SU-DHL-6 (cell line): ENCODE measurements around the gene PTPRE.

Experiments used
- H2AFZ ChIP-seq: fragments of 200-600 bp; sonication (generic); 2 replicates; pipeline ENCODE4 v1.6.1; 2014; ENCODE audit warnings: low read depth, mild to moderate bottlenecking, moderate library complexity, mixed read lengths, antibody characterized with exemption, low read length; ENCODE audit not compliant: severe bottlenecking
- H3F3A ChIP-seq: fragments of 200-600 bp; shearing (Covaris generic); 2 replicates; pipeline ENCODE4 v1.6.0; 2016; ENCODE audit warnings: antibody characterized with exemption, mild to moderate bottlenecking; ENCODE audit not compliant: insufficient read depth
- H3K27ac ChIP-seq: fragments of 200-600 bp; sonication (generic); 2 replicates; pipeline ENCODE4 v1.5.1; 2016; ENCODE audit warnings: low read depth, mild to moderate bottlenecking, low read length, moderate library complexity, mixed read lengths
- H3K27me3 ChIP-seq: fragments of 200-600 bp; sonication (generic), shearing (Covaris generic); 2 replicates; pipeline ENCODE4 v1.6.0; 2014; ENCODE audit warnings: mild to moderate bottlenecking, low read length
- H3K36me3 ChIP-seq: fragments of 200-600 bp; sonication (generic); 2 replicates; pipeline ENCODE4 v1.6.1; 2014; ENCODE audit warnings: mild to moderate bottlenecking, low read length, mixed read lengths
- H3K4me2 ChIP-seq: fragments of 300-600, 200-600 bp; shearing (Covaris generic), sonication (generic); 2 replicates; pipeline ENCODE4 v1.6.0; 2014; ENCODE audit warnings: low read length, low read depth, mild to moderate bottlenecking; ENCODE audit not compliant: poor library complexity, severe bottlenecking
- H3K4me3 ChIP-seq: fragments of 200-600 bp; sonication (generic); 2 replicates; pipeline ENCODE4 v1.5.1; 2014; ENCODE audit warnings: antibody characterized with exemption, low read length, mild to moderate bottlenecking, mixed read lengths; ENCODE audit not compliant: insufficient read depth, poor library complexity, severe bottlenecking
- H3K79me2 ChIP-seq: fragments of 200-600 bp; sonication (generic); 2 replicates; pipeline ENCODE4 v1.6.1; 2014; ENCODE audit warnings: mild to moderate bottlenecking, low read length, moderate library complexity; ENCODE audit not compliant: insufficient read depth
- H3K9ac ChIP-seq: fragments of 200-600 bp; sonication (generic); 2 replicates; pipeline ENCODE4 v1.7.0; 2014; ENCODE audit warnings: mild to moderate bottlenecking, low read length
- H3K9me2 ChIP-seq: fragments of 200-600 bp; sonication (generic); replicated peaks from 2 replicates; pipeline ENCODE4 v1.6.1; 2014; ENCODE audit warnings: low read length; ENCODE audit not compliant: insufficient read depth
- H3K9me3 ChIP-seq: fragments of 200-600 bp; sonication (generic); 2 replicates; pipeline ENCODE4 v1.6.1; 2014; ENCODE audit warnings: low read length, mixed read lengths; ENCODE audit not compliant: insufficient read depth
- H4K20me1 ChIP-seq: fragments of 200-600 bp; sonication (generic); 2 replicates; pipeline ENCODE4 v1.6.1; 2014; ENCODE audit warnings: low read depth, mild to moderate bottlenecking, antibody characterized with exemption, low read length, moderate library complexity, mixed read lengths
- CTCF ChIP-seq: fragments of 200-600 bp; sonication (generic); IDR thresholded peaks from one replicate; pipeline ENCODE4 v1.5.1; 2017; ENCODE audit warnings: antibody characterized with exemption, mild to moderate bottlenecking, low read length, moderate library complexity; ENCODE audit not compliant: insufficient read depth, poor library complexity, severe bottlenecking
- EZH2phosphoT487 ChIP-seq: fragments of 200-600 bp; sonication (generic), shearing (Covaris generic); conservative IDR thresholded peaks from 2 replicates; pipeline ENCODE4 v1.6.1; 2018; ENCODE audit warnings: mild to moderate bottlenecking, antibody characterized with exemption, low read length, moderate library complexity, mixed read lengths

Gene PTPRE

GRCh38 chr10:127894146-127894545, 12.8 kb upstream of the PTPRE start:
- H3K9me3 ChIP-seq: no peaks in the 10 kb centered on the region
- no peak overlapping the region for H3K4me3 ChIP-seq
- no peaks in the 10 kb centered on the region for H3K9me2 ChIP-seq
- H3K9ac ChIP-seq: no peak overlapping the region
- TF ChIP-seq EZH2phosphoT487: no peak
- H3K27me3 ChIP-seq: no peaks in the 10 kb centered on the region
- H3F3A ChIP-seq: no peaks in the 10 kb centered on the region
- no peak overlapping the region for H3K27ac ChIP-seq
- H3K36me3 ChIP-seq: no peaks in the 10 kb centered on the region
- no peaks in the 10 kb centered on the region for H4K20me1 ChIP-seq
- no peaks in the 10 kb centered on the region for H3K79me2 ChIP-seq
- no peak overlapping the region for H2AFZ ChIP-seq
- no peak overlapping the region for H3K4me2 ChIP-seq

GRCh38 chr10:127896590-127896989, 10.3 kb upstream of the PTPRE start:
- Histone ChIP-seq H3K9ac (no peak overlapping the region), H3K4me2 (no peak overlapping the region), H3K9me3 (no peaks in the 10 kb centered on the region), H4K20me1 (no peaks in the 10 kb centered on the region), H3K36me3 (no peaks in the 10 kb centered on the region), H2AFZ (no peak overlapping the region), H3K4me3 (no peak overlapping the region), H3K27ac (no peak overlapping the region), H3F3A (no peaks in the 10 kb centered on the region), H3K27me3 (no peaks in the 10 kb centered on the region), H3K79me2 (no peaks in the 10 kb centered on the region), H3K9me2 (no peaks in the 10 kb centered on the region)
- TF ChIP-seq EZH2phosphoT487: no peak
- TF ChIP-seq CTCF: no peak

GRCh38 chr10:127897177-127897576, 9.7 kb upstream of the PTPRE start:
- no peaks in the 10 kb centered on the region for H3K9me3 ChIP-seq
- H3K4me3 ChIP-seq: no peak overlapping the region
- no peak overlapping the region for H3K4me2 ChIP-seq
- H2AFZ ChIP-seq: no peak overlapping the region
- H3K36me3 ChIP-seq: no peaks in the 10 kb centered on the region
- TF ChIP-seq EZH2phosphoT487 (no peak), CTCF (no peak)
- no peaks in the 10 kb centered on the region for H3K9me2 ChIP-seq
- H4K20me1 ChIP-seq: no peaks in the 10 kb centered on the region
- no peak overlapping the region for H3K9ac ChIP-seq
- no peak overlapping the region for H3K27ac ChIP-seq
- H3K27me3 ChIP-seq: no peaks in the 10 kb centered on the region
- H3F3A ChIP-seq: no peaks in the 10 kb centered on the region
- no peaks in the 10 kb centered on the region for H3K79me2 ChIP-seq

- Histone ChIP-seq H3K36me3 (no peaks in the 10 kb centered on the region), H3F3A (no peaks in the 10 kb centered on the region), H3K9me2 (no peaks in the 10 kb centered on the region), H3K9ac (no peak overlapping the region), H3K27ac (no peak overlapping the region), H3K4me3 (no peak overlapping the region), H2AFZ (no peak overlapping the region), H3K4me2 (no peak overlapping the region), H3K9me3 (no peaks in the 10 kb centered on the region), H3K79me2 (no peaks in the 10 kb centered on the region), H3K27me3 (no peaks in the 10 kb centered on the region), H4K20me1 (no peaks in the 10 kb centered on the region)
- no peak for TF ChIP-seq CTCF
- TF ChIP-seq EZH2phosphoT487: no peak
Observed at GRCh38 chr10:127899766-127900387, 7.0 kb upstream of the PTPRE start.
